AG04450 (cell line): ENCODE data around the gene PA2G4. TPM values are rescaled to one million over a fixed set of nuclear protein-coding genes. Genes with fewer than 3 reads are reported as not detected.

Source experiments
- CTCF ChIA-PET: fragments of 300-600, 350-600 bp; formaldehyde crosslinking; extraction: SDS; loops from one replicate; lab custom pipeline; 2022; ENCODE audit warnings: antibody characterized with exemption, inconsistent platforms; lab: Charles Lee
- POLR2A ChIA-PET: fragments of 350-600 bp; formaldehyde crosslinking; extraction: SDS; loops from one replicate; lab custom pipeline; 2021; ENCODE audit warnings: antibody characterized with exemption, inconsistent platforms; lab: Yijun Ruan, JAX
- DNase-seq: peaks from one replicate; pipeline ENCODE4 v3.0.0-alpha.2; 2011; ENCODE audit warnings: low read depth, low spot score
- H3K27ac ChIP-seq: one replicate; pipeline ENCODE4 v1.5.1; 2012; ENCODE audit warnings: low read depth, low read length, control low read depth
- H3K27me3 ChIP-seq: one replicate; pipeline ENCODE4 v1.6.0; 2012; ENCODE audit warnings: low read length; ENCODE audit not compliant: control insufficient read depth, insufficient read depth
- H3K4me3 ChIP-seq: 2 replicates; pipeline ENCODE4 v1.5.1; 2011; ENCODE audit warnings: mild to moderate bottlenecking, low read depth, low read length, control low read depth
- H3K9me3 ChIP-seq: 2 replicates; pipeline ENCODE4 v1.5.1; 2012; ENCODE audit warnings: low read length; ENCODE audit not compliant: control insufficient read depth, insufficient read depth
- CTCF ChIP-seq: IDR thresholded peaks from 2 replicates; pipeline ENCODE4 v1.5.1; 2011; ENCODE audit warnings: low read depth, low read length, control low read depth, inconsistent platforms
- polyA plus RNA-seq: library from polyadenylated mRNA; depleted of rRNA; stranded (reverse); fragments of >200 nt; gene quantifications from 2 replicates; pipeline ENCODE4 v1.2.3, GENCODE V29; 2011

PA2G4 gene
- polyA plus RNA-seq, 1 experiment, result 223 TPM

- TF ChIP-seq CTCF, result no peak
- H3K4me3 ChIP-seq, result peak overlapping the region; percentile 53
- peak overlapping the region; percentile 23 for H3K27ac ChIP-seq
- no peaks in the 10 kb centered on the region for H3K27me3 ChIP-seq
- ChIA-PET CTCF (interaction anchor here (0.7 to 5.3 kb wide), 6 partner anchors 8 to 131 kb away, joined by 3 to 51 read pairs (median 6); partner anchors contain the start of genes ANKRD52 and SMARCC2), POLR2A (interaction anchor here (0.6 to 3.6 kb wide), 13 partner anchors 9 to 94 kb away, joined by 3 to 40 read pairs (median 7); partner anchors contain the start of genes MYL6, PA2G4, RNF41 and RPL41)
- no peak for DNase-seq
- H3K9me3 ChIP-seq, result no peaks in the 10 kb centered on the region; the same call in 1 of the 2 replicates
These were observed 23.1 kb downstream of the PA2G4 start for GRCh38 chr12:56127485-56127887.

- ChIA-PET POLR2A (interaction anchor here (0.6 to 3.6 kb wide), 14 partner anchors 10 to 94 kb away, joined by 3 to 40 read pairs (median 6); partner anchors contain the start of genes MYL6, MYL6B, PA2G4 and RNF41), CTCF (interaction anchor here (0.7 to 5.3 kb wide), 6 partner anchors 8 to 130 kb away, joined by 3 to 51 read pairs (median 6); partner anchors contain the start of genes ANKRD52 and SMARCC2)
- TF ChIP-seq CTCF, result no peak
- Histone ChIP-seq H3K27me3 (no peaks in the 10 kb centered on the region), H3K27ac (peak within 1 kb of the TSS; percentile 78), H3K9me3 (no peaks in the 10 kb centered on the region; the same call in 1 of the 2 replicates), H3K4me3 (peak within 1 kb of the TSS; percentile 90)
- peak; percentile 99 for DNase-seq
These were observed 23.7 kb downstream of the PA2G4 start, which contains the start of gene ESYT1 for GRCh38 chr12:56127888-56128669. ESYT1 (plus strand) TSS chr12:56128267; CDS start chr12:56128320, 53 bp downstream.

- H3K4me3 ChIP-seq, result peak overlapping the region; percentile 90
- POLR2A ChIA-PET, result interaction anchor here (0.8 to 3.6 kb wide), 9 partner anchors 11 to 93 kb away, joined by 4 to 40 read pairs (median 7); partner anchors contain the start of genes MYL6, MYL6B, PA2G4 and RNF41
- no peaks in the 10 kb centered on the region for H3K27me3 ChIP-seq
- H3K27ac ChIP-seq, result peak overlapping the region; percentile 78
- no peaks in the 10 kb centered on the region; the same call in 1 of the 2 replicates for H3K9me3 ChIP-seq
- CTCF ChIA-PET, result interaction anchor here (1.3 to 5.3 kb wide), 5 partner anchors 9 to 129 kb away, joined by 4 to 51 read pairs (median 7); partner anchors contain the start of genes ANKRD52 and SMARCC2
- no peak for DNase-seq
- TF ChIP-seq CTCF, result no peak
These were observed 24.4 kb downstream of the PA2G4 start for GRCh38 chr12:56128670-56129205.

- no peaks in the 10 kb centered on the region for H3K27me3 ChIP-seq
- DNase-seq, result no peak
- no peaks in the 10 kb centered on the region; the same call in 1 of the 2 replicates for H3K9me3 ChIP-seq
- POLR2A ChIA-PET, result interaction anchor here (2.1 to 3.6 kb wide), 2 partner anchors 11 to 30 kb away, joined by 28 to 40 read pairs; partner anchors contain the start of genes MYL6, RPL41 and ZC3H10
- peak overlapping the region; percentile 90 for H3K4me3 ChIP-seq
- H3K27ac ChIP-seq, result peak overlapping the region; percentile 11
- CTCF ChIA-PET, result interaction anchor here (1.7 to 2.0 kb wide), 2 partner anchors 60 to 129 kb away, joined by 4 to 5 read pairs; partner anchors contain the start of genes ANKRD52 and SMARCC2
- no peak for TF ChIP-seq CTCF
These were observed 25.0 kb downstream of the PA2G4 start for GRCh38 chr12:56129206-56129941.
